ENCODE measurements around the gene TOR4A. TPM values are rescaled to one million over a fixed set of nuclear protein-coding genes. Genes with fewer than 3 reads are reported as not detected.

The TOR4A gene
- total and polyA plus RNA-seq, 9 of the 15 experiments (the other 6 are each of a cell fraction or from before 2014, with no cell fraction given): 3.9 to 49.2 (median 8.8) TPM

DNA sequence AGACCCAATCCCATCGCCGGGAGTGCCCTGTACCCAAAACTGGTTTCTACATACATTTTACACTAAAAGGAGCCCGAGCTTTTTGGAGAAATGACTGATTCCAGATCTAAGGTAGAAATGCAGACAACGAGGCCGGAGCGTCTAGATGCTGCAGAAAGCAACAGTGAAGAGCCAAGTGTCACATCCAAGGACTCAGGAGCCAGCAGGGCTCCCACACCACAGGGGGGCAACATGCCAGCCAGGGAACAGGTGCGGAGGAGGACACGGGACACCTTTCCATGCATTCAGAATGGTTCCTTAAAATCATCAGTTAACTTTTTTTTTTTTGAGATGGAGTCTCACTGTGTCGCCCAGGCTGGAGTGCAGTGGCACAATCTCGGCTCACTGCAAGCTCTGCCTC lies 47.6 kb downstream of the TOR4A start:
- Histone ChIP-seq H3K4me1 (replicated peaks in 1 of 2; ENCODE audit: control insufficient read depth in 2 of 2, insufficient read depth in 2 of 2, low read length in 2 of 2) (peaks cover 0 to 17% of the 10 kb centered on the region in 2 experiments; a peak in 1 of 5 replicates), H3K36me3 (ENCODE audit: control insufficient read depth, insufficient read depth, low read length) (no peaks in the 10 kb centered on the region), H4K20me1 (replicated peaks; ENCODE audit: control insufficient read depth, insufficient read depth, low read length) (no peaks in the 10 kb centered on the region), H3K4me3 (no peak overlapping the region), H3K27me3 (ENCODE audit: control insufficient read depth in 2 of 2, insufficient read depth in 2 of 2, low read length in 2 of 2) (peaks cover 9 to 20% of the 10 kb centered on the region in 2 experiments; a peak in 3 of 5 replicates), H3K4me2 (ENCODE audit: insufficient read depth, low read length) (no peak overlapping the region), H3K79me2 (ENCODE audit: control insufficient read depth, insufficient read depth, low read length) (no peaks in the 10 kb centered on the region), H3K9me3 (replicated peaks; ENCODE audit: control insufficient read depth, insufficient read depth, low read depth, low read length) (no peaks in the 10 kb centered on the region), H2AFZ (ENCODE audit: low read depth, low read length) (no peak overlapping the region), H3K27ac (ENCODE audit: extremely low read depth, low read depth, low read length) (no peak overlapping the region), H3K9ac (ENCODE audit: insufficient read depth in 1 of 2, low read depth in 2 of 2, low read length in 2 of 2) (no peak overlapping the region), H3K9me1 (ENCODE audit: control insufficient read depth, insufficient read depth, low read length) (no peaks in the 10 kb centered on the region)
- CTCF ChIA-PET (ENCODE audit: low intra/inter-chr PET ratio): no interaction called here
- WGBS (ENCODE audit: insufficient coverage, low coverage, missing lambda C conversion rate): 16% methylated on average over 10 of the region's 10 CpGs
- BruUV-seq (replicated peaks): no TSS peak
- ATAC-seq: no peak
- DNase-seq (ENCODE audit: extremely low read depth in 1 of 4, low spot score in 3 of 4): no peak
- FAIRE-seq: no peak
- POLR2A ChIA-PET: interaction anchor here (0.6 kb wide), 1 partner anchor 269 kb away, joined by 3 read pairs; no protein-coding TSS in a partner anchor
- in situ Hi-C loops (cut with MboI) (no loop called here), intact Hi-C loops (cut with micrococcal nuclease) (no loop called here)
- TF ChIP-seq NFIC (IDR thresholded peaks at IDR 0.05) (no peak), GATAD2B (IDR thresholded peaks at IDR 0.05; ENCODE audit: borderline replicate concordance) (no peak), ZFP1 (CRISPR knock-in tag; IDR thresholded peaks at IDR 0.05) (no peak), ZNF717 (CRISPR knock-in tag; IDR thresholded peaks at IDR 0.05) (no peak), CAMTA2 (CRISPR knock-in tag; conservative IDR thresholded peaks at IDR 0.05) (no peak), MAX (CRISPR knock-in tag; IDR thresholded peaks at IDR 0.05) (no peak), SMARCE1 (IDR thresholded peaks at IDR 0.05) (no peak), ZBTB1 (CRISPR knock-in tag; IDR thresholded peaks at IDR 0.05; ENCODE audit: borderline replicate concordance, low read depth) (no peak), NFYB (IDR thresholded peaks at IDR 0.05; ENCODE audit: extremely low read depth, insufficient read length) (no peak), DIDO1 (tag; IDR thresholded peaks at IDR 0.05; ENCODE audit: low read depth) (no peak), MAFG (tag; conservative IDR thresholded peaks at IDR 0.05) (no peak)
- TF ChIP-seq, protein P1, sequence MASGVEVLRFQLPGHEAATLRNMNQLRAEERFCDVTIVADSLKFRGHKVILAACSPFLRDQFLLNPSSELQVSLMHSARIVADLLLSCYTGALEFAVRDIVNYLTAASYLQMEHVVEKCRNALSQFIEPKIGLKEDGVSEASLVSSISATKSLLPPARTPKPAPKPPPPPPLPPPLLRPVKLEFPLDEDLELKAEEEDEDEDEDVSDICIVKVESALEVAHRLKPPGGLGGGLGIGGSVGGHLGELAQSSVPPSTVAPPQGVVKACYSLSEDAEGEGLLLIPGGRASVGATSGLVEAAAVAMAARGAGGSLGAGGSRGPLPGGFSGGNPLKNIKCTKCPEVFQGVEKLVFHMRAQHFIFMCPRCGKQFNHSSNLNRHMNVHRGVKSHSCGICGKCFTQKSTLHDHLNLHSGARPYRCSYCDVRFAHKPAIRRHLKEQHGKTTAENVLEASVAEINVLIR (CRISPR knock-in tag; IDR thresholded peaks at IDR 0.05): no peak
- TF ChIP-seq, protein P2, sequence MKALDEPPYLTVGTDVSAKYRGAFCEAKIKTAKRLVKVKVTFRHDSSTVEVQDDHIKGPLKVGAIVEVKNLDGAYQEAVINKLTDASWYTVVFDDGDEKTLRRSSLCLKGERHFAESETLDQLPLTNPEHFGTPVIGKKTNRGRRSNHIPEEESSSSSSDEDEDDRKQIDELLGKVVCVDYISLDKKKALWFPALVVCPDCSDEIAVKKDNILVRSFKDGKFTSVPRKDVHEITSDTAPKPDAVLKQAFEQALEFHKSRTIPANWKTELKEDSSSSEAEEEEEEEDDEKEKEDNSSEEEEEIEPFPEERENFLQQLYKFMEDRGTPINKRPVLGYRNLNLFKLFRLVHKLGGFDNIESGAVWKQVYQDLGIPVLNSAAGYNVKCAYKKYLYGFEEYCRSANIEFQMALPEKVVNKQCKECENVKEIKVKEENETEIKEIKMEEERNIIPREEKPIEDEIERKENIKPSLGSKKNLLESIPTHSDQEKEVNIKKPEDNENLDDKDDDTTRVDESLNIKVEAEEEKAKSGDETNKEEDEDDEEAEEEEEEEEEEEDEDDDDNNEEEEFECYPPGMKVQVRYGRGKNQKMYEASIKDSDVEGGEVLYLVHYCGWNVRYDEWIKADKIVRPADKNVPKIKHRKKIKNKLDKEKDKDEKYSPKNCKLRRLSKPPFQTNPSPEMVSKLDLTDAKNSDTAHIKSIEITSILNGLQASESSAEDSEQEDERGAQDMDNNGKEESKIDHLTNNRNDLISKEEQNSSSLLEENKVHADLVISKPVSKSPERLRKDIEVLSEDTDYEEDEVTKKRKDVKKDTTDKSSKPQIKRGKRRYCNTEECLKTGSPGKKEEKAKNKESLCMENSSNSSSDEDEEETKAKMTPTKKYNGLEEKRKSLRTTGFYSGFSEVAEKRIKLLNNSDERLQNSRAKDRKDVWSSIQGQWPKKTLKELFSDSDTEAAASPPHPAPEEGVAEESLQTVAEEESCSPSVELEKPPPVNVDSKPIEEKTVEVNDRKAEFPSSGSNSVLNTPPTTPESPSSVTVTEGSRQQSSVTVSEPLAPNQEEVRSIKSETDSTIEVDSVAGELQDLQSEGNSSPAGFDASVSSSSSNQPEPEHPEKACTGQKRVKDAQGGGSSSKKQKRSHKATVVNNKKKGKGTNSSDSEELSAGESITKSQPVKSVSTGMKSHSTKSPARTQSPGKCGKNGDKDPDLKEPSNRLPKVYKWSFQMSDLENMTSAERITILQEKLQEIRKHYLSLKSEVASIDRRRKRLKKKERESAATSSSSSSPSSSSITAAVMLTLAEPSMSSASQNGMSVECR (CRISPR knock-in tag; IDR thresholded peaks at IDR 0.05): no peak
- TF ChIP-seq, protein P3, sequence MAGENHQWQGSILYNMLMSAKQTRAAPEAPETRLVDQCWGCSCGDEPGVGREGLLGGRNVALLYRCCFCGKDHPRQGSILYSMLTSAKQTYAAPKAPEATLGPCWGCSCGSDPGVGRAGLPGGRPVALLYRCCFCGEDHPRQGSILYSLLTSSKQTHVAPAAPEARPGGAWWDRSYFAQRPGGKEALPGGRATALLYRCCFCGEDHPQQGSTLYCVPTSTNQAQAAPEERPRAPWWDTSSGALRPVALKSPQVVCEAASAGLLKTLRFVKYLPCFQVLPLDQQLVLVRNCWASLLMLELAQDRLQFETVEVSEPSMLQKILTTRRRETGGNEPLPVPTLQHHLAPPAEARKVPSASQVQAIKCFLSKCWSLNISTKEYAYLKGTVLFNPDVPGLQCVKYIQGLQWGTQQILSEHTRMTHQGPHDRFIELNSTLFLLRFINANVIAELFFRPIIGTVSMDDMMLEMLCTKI (IDR thresholded peaks at IDR 0.05; ENCODE audit: partially characterized antibody): no peak
